Measurements from ENCODE around the gene SLC39A11. TPM values are rescaled to one million over a fixed set of nuclear protein-coding genes. Genes with fewer than 3 reads are reported as not detected.

Gene SLC39A11
- total RNA-seq, 1 donor from 2014 or later: 16.3 TPM

DNA sequence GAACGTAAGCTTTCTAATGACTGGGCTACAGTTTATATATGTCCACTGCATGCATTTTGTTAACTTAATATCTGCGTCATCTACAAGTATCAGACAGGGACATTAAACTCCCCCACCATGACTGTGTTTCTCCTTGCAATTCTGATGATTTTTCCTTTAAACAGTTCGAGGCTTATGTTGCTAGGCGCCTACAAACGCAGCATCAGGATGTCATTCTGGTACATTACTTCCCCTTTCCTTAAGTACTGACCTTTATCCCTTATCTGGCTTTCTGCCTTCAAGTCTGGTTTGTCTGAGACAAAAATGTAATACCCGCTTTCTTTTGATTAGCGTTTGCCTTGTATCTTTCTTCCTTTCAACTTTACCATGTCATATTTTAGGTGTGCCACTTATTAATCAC is 362.4 kb downstream of the SLC39A11 start:
- no peak for DNase-seq
- Mint-ChIP-seq H3K4me3 (ENCODE audit: unreplicated experiment) (no peak overlapping the region), H3K4me1 (ENCODE audit: low read depth, unreplicated experiment) (peaks cover 40% of the 10 kb centered on the region), H3K36me3 (ENCODE audit: unreplicated experiment) (no peaks in the 10 kb centered on the region), H3K27ac (ENCODE audit: unreplicated experiment) (no peak overlapping the region), H3K9me3 (ENCODE audit: unreplicated experiment) (peaks cover 1% of the 10 kb centered on the region), H3K27me3 (ENCODE audit: unreplicated experiment) (peaks cover 4% of the 10 kb centered on the region)
- TF ChIP-seq CTCF (IDR thresholded peaks at IDR 0.05; ENCODE audit: partially characterized antibody, unreplicated experiment): no peak

GRCh38 chr17:72726936-72727335 is 365.6 kb downstream of the SLC39A11 start:
- Mint-ChIP-seq H3K4me3 (ENCODE audit: unreplicated experiment) (peak overlapping the region; percentile 21), H3K36me3 (ENCODE audit: unreplicated experiment) (no peaks in the 10 kb centered on the region)

GRCh38 chr17:72725433-72726068 is 366.9 kb downstream of the SLC39A11 start:
- peak; percentile 76 for DNase-seq
- Mint-ChIP-seq H3K27me3 (ENCODE audit: unreplicated experiment) (peaks cover 7% of the 10 kb centered on the region), H3K36me3 (ENCODE audit: unreplicated experiment) (no peaks in the 10 kb centered on the region), H3K4me3 (ENCODE audit: unreplicated experiment) (no peak overlapping the region), H3K4me1 (ENCODE audit: low read depth, unreplicated experiment) (peaks cover 31% of the 10 kb centered on the region), H3K9me3 (ENCODE audit: unreplicated experiment) (peaks cover 1% of the 10 kb centered on the region), H3K27ac (ENCODE audit: unreplicated experiment) (peak overlapping the region; percentile 30)
- TF ChIP-seq CTCF (IDR thresholded peaks at IDR 0.05; ENCODE audit: partially characterized antibody, unreplicated experiment): peak; percentile 85

More at GRCh38 chr17:72726936-72727335, 365.6 kb downstream of the SLC39A11 start:
- peaks cover 1% of the 10 kb centered on the region for H3K9me3 Mint-ChIP-seq (ENCODE audit: unreplicated experiment)
- TF ChIP-seq CTCF (IDR thresholded peaks at IDR 0.05; ENCODE audit: partially characterized antibody, unreplicated experiment): no peak
- peak overlapping the region; percentile 57 for H3K27ac Mint-ChIP-seq (ENCODE audit: unreplicated experiment)
- no peak for DNase-seq
- peaks cover 7% of the 10 kb centered on the region for H3K27me3 Mint-ChIP-seq (ENCODE audit: unreplicated experiment)
- H3K4me1 Mint-ChIP-seq (ENCODE audit: low read depth, unreplicated experiment): peaks cover 32% of the 10 kb centered on the region

DNA sequence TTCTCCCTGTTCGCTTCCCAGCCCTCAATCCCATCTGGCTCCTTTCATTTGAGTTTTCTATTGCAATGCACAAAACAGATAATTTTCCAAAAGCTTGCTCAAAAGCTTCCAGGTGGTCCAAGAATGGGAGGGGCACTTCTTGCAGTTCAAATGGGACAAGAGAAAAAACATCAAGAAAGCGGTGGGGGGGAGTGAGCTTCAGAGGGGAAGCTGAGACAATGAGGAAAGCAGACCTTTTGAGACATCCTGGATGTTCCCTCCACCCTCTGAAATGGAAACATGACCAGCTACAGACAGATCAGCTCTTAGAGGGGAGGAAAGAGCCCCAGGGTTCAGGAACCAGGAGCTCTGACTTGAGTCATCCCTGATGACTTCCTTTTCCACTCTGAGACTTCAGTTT is 368.2 kb downstream of the SLC39A11 start:
- peaks cover 8% of the 10 kb centered on the region for H3K27me3 Mint-ChIP-seq (ENCODE audit: unreplicated experiment)

More for the DNA sequence above, 368.2 kb downstream of the SLC39A11 start:
- DNase-seq: no peak
- Mint-ChIP-seq H3K4me3 (ENCODE audit: unreplicated experiment) (no peak overlapping the region), H3K27ac (ENCODE audit: unreplicated experiment) (no peak overlapping the region), H3K36me3 (ENCODE audit: unreplicated experiment) (no peaks in the 10 kb centered on the region), H3K9me3 (ENCODE audit: unreplicated experiment) (no peaks in the 10 kb centered on the region), H3K4me1 (ENCODE audit: low read depth, unreplicated experiment) (peaks cover 25% of the 10 kb centered on the region)
- TF ChIP-seq CTCF (IDR thresholded peaks at IDR 0.05; ENCODE audit: partially characterized antibody, unreplicated experiment): no peak
